GM23338 (cell line): ENCODE results near the gene SPATA20. TPM values are rescaled to one million over a fixed set of nuclear protein-coding genes. Genes with fewer than 3 reads are reported as not detected.

Experiments
- ATAC-seq: fragments of 200-7000 bp; cut with Tn5 transposase; 3 replicates; pipeline ENCODE4 v1.9.1; 2020
- DNase-seq: peaks from one replicate; pipeline ENCODE4 v3.0.0-alpha.2; 2015; ENCODE audit warnings: low spot score
- H2AFZ ChIP-seq: fragments of 200-600 bp; sonication (generic); 2 replicates; pipeline ENCODE4 v1.8.0; 2016; ENCODE audit warnings: antibody characterized with exemption, mild to moderate bottlenecking, moderate library complexity
- H3F3A ChIP-seq: fragments of 200-600 bp; sonication (generic); replicated peaks from 2 replicates; pipeline ENCODE4 v1.8.0; 2017; ENCODE audit warnings: antibody characterized with exemption, mixed run types, low read depth
- H3K27ac ChIP-seq: fragments of 200-600 bp; sonication (generic); 2 replicates; pipeline ENCODE4 v1.6.1; 2016; ENCODE audit warnings: low read depth
- H3K27me3 ChIP-seq: fragments of 200-600 bp; sonication (generic); 2 replicates; pipeline ENCODE4 v1.8.0; 2016; ENCODE audit warnings: mild to moderate bottlenecking, mixed run types, moderate library complexity; ENCODE audit not compliant: insufficient read depth
- H3K36me3 ChIP-seq: fragments of 200-600 bp; sonication (generic); 2 replicates; pipeline ENCODE4 v1.8.0; 2016; ENCODE audit warnings: mild to moderate bottlenecking; ENCODE audit not compliant: insufficient read depth
- H3K4me1 ChIP-seq: fragments of 200-600 bp; sonication (generic); 2 replicates; pipeline ENCODE4 v1.8.0; 2016; ENCODE audit warnings: mild to moderate bottlenecking, moderate library complexity; ENCODE audit not compliant: insufficient read depth
- H3K4me2 ChIP-seq: fragments of 200-600 bp; sonication (generic); 2 replicates; pipeline ENCODE4 v1.7.1; 2017; ENCODE audit warnings: mixed run types
- H3K4me3 ChIP-seq: fragments of 200-600 bp; sonication (generic); 2 replicates; pipeline ENCODE4 v1.6.1; 2016; ENCODE audit warnings: mixed run types
- H3K79me2 ChIP-seq: fragments of 200-600 bp; sonication (generic); replicated peaks from 2 replicates; pipeline ENCODE4 v1.8.0; 2017; ENCODE audit warnings: mild to moderate bottlenecking; ENCODE audit not compliant: insufficient read depth
- H3K9me2 ChIP-seq: fragments of 200-600 bp; sonication (generic); 2 replicates; pipeline ENCODE4 v1.8.0; 2017; ENCODE audit not compliant: insufficient read depth
- H4K20me1 ChIP-seq: fragments of 200-600 bp; sonication (generic); replicated peaks from 2 replicates; pipeline ENCODE4 v1.8.0; 2017; ENCODE audit warnings: mild to moderate bottlenecking; ENCODE audit not compliant: insufficient read depth
- H3K27ac Mint-ChIP-seq: 2 replicates; pipeline ENCODE4 v1.8.0; 2020; ENCODE audit warnings: inconsistent platforms, mild to moderate bottlenecking, moderate library complexity, mixed read lengths
- H3K27me3 Mint-ChIP-seq: 3 replicates; pipeline ENCODE4 v1.8.0; 2022; ENCODE audit warnings: low read depth, mild to moderate bottlenecking, moderate library complexity, mixed read lengths, inconsistent platforms; ENCODE audit not compliant: insufficient read depth, poor library complexity
- H3K36me3 Mint-ChIP-seq: 3 replicates; pipeline ENCODE4 v1.8.0; 2021; ENCODE audit warnings: low read depth, mild to moderate bottlenecking, inconsistent platforms, moderate library complexity, mixed read lengths
- H3K4me1 Mint-ChIP-seq: 3 replicates; pipeline ENCODE4 v1.8.0; 2020; ENCODE audit warnings: mild to moderate bottlenecking, inconsistent platforms, mixed read lengths
- H3K4me3 Mint-ChIP-seq: 3 replicates; pipeline ENCODE4 v1.8.0; 2021; ENCODE audit warnings: moderate library complexity, mild to moderate bottlenecking, inconsistent platforms, mixed read lengths
- H3K9me3 Mint-ChIP-seq: 3 replicates; pipeline ENCODE4 v1.8.0; 2020; ENCODE audit warnings: moderate library complexity, mild to moderate bottlenecking, inconsistent platforms, mixed read lengths
- EZH2 ChIP-seq: fragments of 200-600 bp; sonication (generic); IDR thresholded peaks from one replicate; pipeline ENCODE4 v1.8.0; 2017; ENCODE audit warnings: antibody characterized with exemption, mild to moderate bottlenecking, low read depth; ENCODE audit not compliant: unreplicated experiment
- EZH2phosphoT487 ChIP-seq: fragments of 200-600 bp; sonication (generic); IDR thresholded peaks from one replicate; pipeline ENCODE4 v1.8.1; 2018; ENCODE audit warnings: antibody characterized with exemption; ENCODE audit not compliant: unreplicated experiment
- POLR2AphosphoS5 ChIP-seq: IDR thresholded peaks from 2 replicates; pipeline ENCODE4 v1.6.1; 2016; ENCODE audit warnings: antibody characterized with exemption, low read depth
- ZNF114 ChIP-seq: fragments of 250-450 bp; sonication (Bioruptor Pico); IDR thresholded peaks from 2 replicates; pipeline ENCODE4 v1.5.0; 2020; ENCODE audit warnings: mild to moderate bottlenecking, moderate library complexity
- polyA plus RNA-seq: library from polyadenylated mRNA; unstranded; fragments of >200 nt; fragmentation: Nextera tagmentation; extraction: Ambion mirVana; gene quantifications from 2 replicates; pipeline ENCODE4 v1.2.1, GENCODE V29; 2016
- total RNA-seq: library from RNA; depleted of rRNA; stranded (reverse); fragments of >200 nt; shearing (Covaris generic); gene quantifications from 2 replicates; pipeline ENCODE4 v1.2.3, GENCODE V29; 2014
- TF ChIP-seq, protein P1 (sequence below): IDR thresholded peaks from 2 replicates; pipeline ENCODE4 v1.6.1; 2016; ENCODE audit warnings: antibody characterized with exemption
- TF ChIP-seq, protein P2 (sequence below): IDR thresholded peaks from one replicate; pipeline ENCODE4 v1.6.1; 2018; ENCODE audit warnings: antibody characterized with exemption; ENCODE audit not compliant: unreplicated experiment

SPATA20 gene
- total and polyA plus RNA-seq, 2 experiments from 2014 or later = 13.8 to 32.7 TPM

GRCh38 chr17:50532452-50533024, 14.4 kb upstream of the SPATA20 start, which contains the start of gene EPN3:
EPN3 (plus strand) TSS chr17:50532735; CDS start chr17:50536557, 3,822 bp downstream.
- H4K20me1 ChIP-seq = no peaks in the 10 kb centered on the region
- no peaks in the 10 kb centered on the region; the same call in 2 of the 3 replicates for H3K9me3 Mint-ChIP-seq
- H2AFZ ChIP-seq = peak within 1 kb of the TSS; percentile 98
- 0 out of 2 replicates have a peak within 1 kb of the TSS, but pooled peaks have one; percentile 15 for H3K27ac Mint-ChIP-seq
- H3K27me3 ChIP-seq = peaks cover 28% of the 10 kb centered on the region
- ATAC-seq = peak; percentile 77
- H3K4me3 ChIP-seq = peak within 1 kb of the TSS; percentile 86
- no peaks in the 10 kb centered on the region for H3K79me2 ChIP-seq
- H3K27ac ChIP-seq = no peak within 1 kb of the TSS
- peak within 1 kb of the TSS; percentile 96 for H3K4me2 ChIP-seq
- H3K36me3 Mint-ChIP-seq = peaks cover 5% of the 10 kb centered on the region; the same call in 1 of the 3 replicates
- peaks cover 3% of the 10 kb centered on the region; the same call in 1 of the 2 replicates for H3K9me2 ChIP-seq
- H3F3A ChIP-seq = 0 out of 2 replicates have a peak, but pooled peaks cover 4% of the 10 kb centered on the region
- H3K4me1 Mint-ChIP-seq = peaks cover 27% of the 10 kb centered on the region
- peaks cover 32% of the 10 kb centered on the region for H3K27me3 Mint-ChIP-seq
- H3K36me3 ChIP-seq = no peaks in the 10 kb centered on the region
- peak; percentile 78 for DNase-seq
- H3K4me3 Mint-ChIP-seq = peak within 1 kb of the TSS; percentile 82
- TF ChIP-seq POLR2AphosphoS5 = peak; percentile 22; the same call in 1 of the 2 replicates
- no peak for TF ChIP-seq ZNF114
- peaks cover 12% of the 10 kb centered on the region for H3K4me1 ChIP-seq

- Mint-ChIP-seq H3K9me3 (no peaks in the 10 kb centered on the region; the same call in 2 of the 3 replicates), H3K4me1 (peaks cover 27% of the 10 kb centered on the region), H3K4me3 (peak overlapping the region; percentile 82), H3K27me3 (peaks cover 29% of the 10 kb centered on the region), H3K27ac (0 out of 2 replicates have a peak overlapping the region, but pooled peaks have one; percentile 15), H3K36me3 (peaks cover 5% of the 10 kb centered on the region; the same call in 1 of the 3 replicates)
- H3F3A ChIP-seq = 0 out of 2 replicates have a peak, but pooled peaks cover 4% of the 10 kb centered on the region
- peak overlapping the region; percentile 96 for H3K4me2 ChIP-seq
- H3K9me2 ChIP-seq = peaks cover 3% of the 10 kb centered on the region; the same call in 1 of the 2 replicates
- H3K36me3 ChIP-seq = no peaks in the 10 kb centered on the region
- H4K20me1 ChIP-seq = no peaks in the 10 kb centered on the region
- H2AFZ ChIP-seq = peak overlapping the region; percentile 98
- DNase-seq (peak; percentile 49), ATAC-seq (peak; percentile 44)
- H3K79me2 ChIP-seq = no peaks in the 10 kb centered on the region
- TF ChIP-seq POLR2AphosphoS5 = no peak
- no peak for TF ChIP-seq ZNF114
- TF ChIP-seq, protein P1, sequence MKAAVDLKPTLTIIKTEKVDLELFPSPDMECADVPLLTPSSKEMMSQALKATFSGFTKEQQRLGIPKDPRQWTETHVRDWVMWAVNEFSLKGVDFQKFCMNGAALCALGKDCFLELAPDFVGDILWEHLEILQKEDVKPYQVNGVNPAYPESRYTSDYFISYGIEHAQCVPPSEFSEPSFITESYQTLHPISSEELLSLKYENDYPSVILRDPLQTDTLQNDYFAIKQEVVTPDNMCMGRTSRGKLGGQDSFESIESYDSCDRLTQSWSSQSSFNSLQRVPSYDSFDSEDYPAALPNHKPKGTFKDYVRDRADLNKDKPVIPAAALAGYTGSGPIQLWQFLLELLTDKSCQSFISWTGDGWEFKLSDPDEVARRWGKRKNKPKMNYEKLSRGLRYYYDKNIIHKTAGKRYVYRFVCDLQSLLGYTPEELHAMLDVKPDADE = 0 out of 2 replicates have a peak, but pooled peaks have one; percentile 7
- H3K27me3 ChIP-seq = peaks cover 28% of the 10 kb centered on the region
- peak overlapping the region; percentile 86 for H3K4me3 ChIP-seq
- no peak overlapping the region for H3K27ac ChIP-seq
- H3K4me1 ChIP-seq = peaks cover 12% of the 10 kb centered on the region
Observed at GRCh38 chr17:50533185-50533584, 13.8 kb upstream of the SPATA20 start.

DNA sequence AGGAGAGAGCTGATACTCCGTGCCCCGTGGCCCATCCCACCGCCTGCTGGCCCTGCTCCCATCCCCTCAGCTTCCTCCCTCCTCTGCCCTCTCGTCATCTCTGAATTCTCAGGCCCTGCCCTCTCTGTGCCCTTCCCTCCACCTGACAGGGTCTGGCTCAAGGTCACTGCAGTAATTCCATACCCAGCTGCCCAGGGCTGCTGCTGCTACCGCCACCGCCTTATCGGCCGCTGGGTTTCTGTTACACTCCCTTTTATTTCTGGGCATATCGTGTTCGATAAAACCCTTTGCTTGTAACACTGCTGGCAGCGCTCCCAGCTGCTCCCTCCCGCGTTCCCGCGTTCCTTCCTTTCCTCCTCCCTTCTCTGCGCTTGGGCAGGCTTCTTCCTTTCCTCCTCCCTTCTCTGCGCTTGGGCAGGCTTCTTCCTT, 13.2 kb upstream of the SPATA20 start:
- DNase-seq = peak; percentile 53
- Histone ChIP-seq H3K36me3 (no peaks in the 10 kb centered on the region), H3F3A (0 out of 2 replicates have a peak, but pooled peaks cover 4% of the 10 kb centered on the region), H3K9me2 (peaks cover 3% of the 10 kb centered on the region; the same call in 1 of the 2 replicates), H3K4me3 (peak overlapping the region; percentile 86), H3K27me3 (peaks cover 28% of the 10 kb centered on the region), H3K27ac (no peak overlapping the region), H4K20me1 (no peaks in the 10 kb centered on the region), H3K4me1 (peaks cover 16% of the 10 kb centered on the region), H3K4me2 (peak overlapping the region; percentile 96), H3K79me2 (no peaks in the 10 kb centered on the region), H2AFZ (peak overlapping the region; percentile 98)
- Mint-ChIP-seq H3K4me3 (peak overlapping the region; percentile 82), H3K9me3 (no peaks in the 10 kb centered on the region; the same call in 2 of the 3 replicates), H3K4me1 (peaks cover 30% of the 10 kb centered on the region), H3K36me3 (peaks cover 5% of the 10 kb centered on the region; the same call in 1 of the 3 replicates), H3K27me3 (peaks cover 28% of the 10 kb centered on the region), H3K27ac (no peak overlapping the region)
- TF ChIP-seq EZH2 (peak; percentile 9), EZH2phosphoT487 (no peak), ZNF114 (no peak)
- TF ChIP-seq, protein P1 = 0 out of 2 replicates have a peak, but pooled peaks have one; percentile 8
- TF ChIP-seq, protein P2, sequence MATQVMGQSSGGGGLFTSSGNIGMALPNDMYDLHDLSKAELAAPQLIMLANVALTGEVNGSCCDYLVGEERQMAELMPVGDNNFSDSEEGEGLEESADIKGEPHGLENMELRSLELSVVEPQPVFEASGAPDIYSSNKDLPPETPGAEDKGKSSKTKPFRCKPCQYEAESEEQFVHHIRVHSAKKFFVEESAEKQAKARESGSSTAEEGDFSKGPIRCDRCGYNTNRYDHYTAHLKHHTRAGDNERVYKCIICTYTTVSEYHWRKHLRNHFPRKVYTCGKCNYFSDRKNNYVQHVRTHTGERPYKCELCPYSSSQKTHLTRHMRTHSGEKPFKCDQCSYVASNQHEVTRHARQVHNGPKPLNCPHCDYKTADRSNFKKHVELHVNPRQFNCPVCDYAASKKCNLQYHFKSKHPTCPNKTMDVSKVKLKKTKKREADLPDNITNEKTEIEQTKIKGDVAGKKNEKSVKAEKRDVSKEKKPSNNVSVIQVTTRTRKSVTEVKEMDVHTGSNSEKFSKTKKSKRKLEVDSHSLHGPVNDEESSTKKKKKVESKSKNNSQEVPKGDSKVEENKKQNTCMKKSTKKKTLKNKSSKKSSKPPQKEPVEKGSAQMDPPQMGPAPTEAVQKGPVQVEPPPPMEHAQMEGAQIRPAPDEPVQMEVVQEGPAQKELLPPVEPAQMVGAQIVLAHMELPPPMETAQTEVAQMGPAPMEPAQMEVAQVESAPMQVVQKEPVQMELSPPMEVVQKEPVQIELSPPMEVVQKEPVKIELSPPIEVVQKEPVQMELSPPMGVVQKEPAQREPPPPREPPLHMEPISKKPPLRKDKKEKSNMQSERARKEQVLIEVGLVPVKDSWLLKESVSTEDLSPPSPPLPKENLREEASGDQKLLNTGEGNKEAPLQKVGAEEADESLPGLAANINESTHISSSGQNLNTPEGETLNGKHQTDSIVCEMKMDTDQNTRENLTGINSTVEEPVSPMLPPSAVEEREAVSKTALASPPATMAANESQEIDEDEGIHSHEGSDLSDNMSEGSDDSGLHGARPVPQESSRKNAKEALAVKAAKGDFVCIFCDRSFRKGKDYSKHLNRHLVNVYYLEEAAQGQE = no peak
- ATAC-seq = peak; percentile 51
